HEK293 (cell line): ENCODE data around the gene TM9SF1.

Source experiments
- BCL11B ChIP-seq: fragments of 450-650 bp; formaldehyde crosslinking; IDR thresholded peaks from 2 replicates; pipeline ENCODE4 v1.5.1; 2016; ENCODE audit warnings: low read depth, missing biosample characterization, missing genetic modification characterization
- GLIS2 ChIP-seq: fragments of 450-650 bp; formaldehyde crosslinking; IDR thresholded peaks from 2 replicates; pipeline ENCODE4 v1.5.1; 2016; ENCODE audit warnings: missing biosample characterization, missing genetic modification characterization
- MZF1 ChIP-seq: fragments of 450-650 bp; formaldehyde crosslinking; IDR thresholded peaks from 2 replicates; pipeline ENCODE4 v1.5.1; 2017; ENCODE audit warnings: missing biosample characterization, missing genetic modification characterization, borderline replicate concordance
- YY1 ChIP-seq: fragments of 450-650 bp; formaldehyde crosslinking; IDR thresholded peaks from 2 replicates; pipeline ENCODE4 v1.5.1; 2018; ENCODE audit warnings: missing biosample characterization, missing genetic modification characterization
- ZBTB21 ChIP-seq: fragments of 450-650 bp; formaldehyde crosslinking; IDR thresholded peaks from 2 replicates; pipeline ENCODE4 v1.5.1; 2017; ENCODE audit warnings: missing biosample characterization, missing genetic modification characterization
- ZFHX2 ChIP-seq: fragments of 450-650 bp; formaldehyde crosslinking; conservative IDR thresholded peaks from 2 replicates; pipeline ENCODE4 v1.5.1; 2016; ENCODE audit warnings: missing biosample characterization, missing genetic modification characterization
- ZNF121 ChIP-seq: fragments of 450-650 bp; formaldehyde crosslinking; IDR thresholded peaks from 2 replicates; pipeline ENCODE4 v1.5.1; 2016; ENCODE audit warnings: missing biosample characterization, missing genetic modification characterization
- ZNF155 ChIP-seq: fragments of 450-650 bp; formaldehyde crosslinking; IDR thresholded peaks from 2 replicates; pipeline ENCODE4 v1.5.1; 2016; ENCODE audit warnings: missing biosample characterization, missing genetic modification characterization
- ZNF302 ChIP-seq: fragments of 450-650 bp; formaldehyde crosslinking; IDR thresholded peaks from 2 replicates; pipeline ENCODE4 v1.5.1; 2016; ENCODE audit warnings: missing biosample characterization, missing genetic modification characterization, low read depth
- ZNF324 ChIP-seq: fragments of 450-650 bp; formaldehyde crosslinking; IDR thresholded peaks from 2 replicates; pipeline ENCODE4 v1.5.1; 2016; ENCODE audit warnings: missing biosample characterization, missing genetic modification characterization
- ZNF530 ChIP-seq: fragments of 450-650 bp; formaldehyde crosslinking; IDR thresholded peaks from 2 replicates; pipeline ENCODE4 v1.5.1; 2016; ENCODE audit warnings: low read depth, missing biosample characterization, missing genetic modification characterization
- ZNF571 ChIP-seq: fragments of 450-650 bp; formaldehyde crosslinking; IDR thresholded peaks from 2 replicates; pipeline ENCODE4 v1.5.0; 2017; ENCODE audit warnings: missing biosample characterization, missing genetic modification characterization
- ZNF610 ChIP-seq: fragments of 450-650 bp; formaldehyde crosslinking; IDR thresholded peaks from 2 replicates; pipeline ENCODE4 v1.5.1; 2016; ENCODE audit warnings: missing biosample characterization, missing genetic modification characterization, borderline replicate concordance
- ZNF701 ChIP-seq: fragments of 450-650 bp; formaldehyde crosslinking; IDR thresholded peaks from 2 replicates; pipeline ENCODE4 v1.5.1; 2016; ENCODE audit warnings: missing biosample characterization, missing genetic modification characterization
- ZNF76 ChIP-seq: fragments of 450-650 bp; formaldehyde crosslinking; IDR thresholded peaks from 2 replicates; pipeline ENCODE4; 2016; ENCODE audit warnings: low read depth, missing biosample characterization, missing genetic modification characterization, borderline replicate concordance
- TF ChIP-seq, protein P1 (sequence below): fragments of 450-650 bp; formaldehyde crosslinking; IDR thresholded peaks from 2 replicates; pipeline ENCODE4 v1.5.1; 2016; ENCODE audit warnings: missing biosample characterization, missing genetic modification characterization
- TF ChIP-seq, protein P2 (sequence below): fragments of 450-650 bp; formaldehyde crosslinking; IDR thresholded peaks from 2 replicates; pipeline ENCODE4 v1.5.0; 2017; ENCODE audit warnings: missing biosample characterization, missing genetic modification characterization, borderline replicate concordance
- TF ChIP-seq, protein P3 (sequence below): fragments of 450-650 bp; formaldehyde crosslinking; IDR thresholded peaks from 2 replicates; pipeline ENCODE4 v1.5.1; 2016; ENCODE audit warnings: missing biosample characterization, missing genetic modification characterization
- TF ChIP-seq, protein P4 (sequence below): fragments of 450-650 bp; formaldehyde crosslinking; IDR thresholded peaks from 2 replicates; pipeline ENCODE4 v1.5.1; 2016; ENCODE audit warnings: missing biosample characterization, missing genetic modification characterization
- TF ChIP-seq, protein P5 (sequence below): fragments of 450-650 bp; formaldehyde crosslinking; IDR thresholded peaks from 2 replicates; pipeline ENCODE4 v1.5.1; 2016; ENCODE audit warnings: missing biosample characterization, missing genetic modification characterization
- TF ChIP-seq, protein P6 (sequence below): fragments of 450-650 bp; formaldehyde crosslinking; IDR thresholded peaks from 2 replicates; pipeline ENCODE4 v1.5.1; 2016; ENCODE audit warnings: missing biosample characterization, missing genetic modification characterization
- TF ChIP-seq, protein P7 (sequence below): fragments of 450-650 bp; formaldehyde crosslinking; IDR thresholded peaks from 2 replicates; pipeline ENCODE4 v1.5.1; 2017; ENCODE audit warnings: missing biosample characterization, mild to moderate bottlenecking, missing genetic modification characterization, moderate library complexity
- TF ChIP-seq, protein P8 (sequence below): fragments of 450-650 bp; formaldehyde crosslinking; IDR thresholded peaks from 2 replicates; pipeline ENCODE4 v1.5.1; 2016; ENCODE audit warnings: missing biosample characterization, missing genetic modification characterization

TM9SF1 gene

DNA sequence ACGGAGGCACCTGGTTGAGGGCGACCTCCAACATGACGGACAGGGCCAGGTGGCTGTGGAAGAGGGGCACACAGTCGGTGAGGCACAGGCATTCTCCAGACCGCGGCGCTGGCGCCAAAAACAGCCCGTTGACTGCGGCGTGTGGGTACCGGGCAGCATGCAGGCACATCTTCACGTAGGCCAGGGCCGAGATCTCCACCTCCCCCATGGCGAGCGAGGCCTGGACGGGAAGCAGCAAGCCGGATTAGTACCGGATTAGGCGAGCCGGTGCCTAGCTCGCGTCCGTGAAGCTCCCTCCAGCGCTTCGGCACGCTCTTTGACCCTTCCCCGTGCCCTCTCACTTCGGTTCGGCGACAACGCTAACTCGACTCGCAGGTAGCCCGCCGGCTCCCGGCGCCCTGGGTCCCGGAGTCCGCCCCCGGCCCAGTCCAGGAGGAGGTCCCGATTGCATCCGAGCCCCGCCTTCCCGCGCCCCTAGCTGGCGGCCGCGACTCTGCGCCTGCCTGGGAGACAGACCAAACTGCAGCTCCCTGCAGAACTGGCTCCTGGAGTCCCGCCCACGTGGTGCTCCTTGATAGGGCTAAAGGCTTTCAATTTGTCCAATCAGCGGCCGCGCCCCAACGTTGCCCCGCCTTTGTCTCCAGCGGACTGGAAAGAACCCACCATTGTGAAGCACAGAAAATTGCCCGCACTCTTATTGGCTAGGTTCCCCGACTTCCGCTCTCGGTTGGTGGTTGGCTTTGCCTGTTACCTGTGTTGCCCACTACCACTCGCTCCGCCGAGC lies 54.0 kb downstream of the TM9SF1 start, which contains the start of gene EMC9 (continued):
- TF ChIP-seq, protein P1, sequence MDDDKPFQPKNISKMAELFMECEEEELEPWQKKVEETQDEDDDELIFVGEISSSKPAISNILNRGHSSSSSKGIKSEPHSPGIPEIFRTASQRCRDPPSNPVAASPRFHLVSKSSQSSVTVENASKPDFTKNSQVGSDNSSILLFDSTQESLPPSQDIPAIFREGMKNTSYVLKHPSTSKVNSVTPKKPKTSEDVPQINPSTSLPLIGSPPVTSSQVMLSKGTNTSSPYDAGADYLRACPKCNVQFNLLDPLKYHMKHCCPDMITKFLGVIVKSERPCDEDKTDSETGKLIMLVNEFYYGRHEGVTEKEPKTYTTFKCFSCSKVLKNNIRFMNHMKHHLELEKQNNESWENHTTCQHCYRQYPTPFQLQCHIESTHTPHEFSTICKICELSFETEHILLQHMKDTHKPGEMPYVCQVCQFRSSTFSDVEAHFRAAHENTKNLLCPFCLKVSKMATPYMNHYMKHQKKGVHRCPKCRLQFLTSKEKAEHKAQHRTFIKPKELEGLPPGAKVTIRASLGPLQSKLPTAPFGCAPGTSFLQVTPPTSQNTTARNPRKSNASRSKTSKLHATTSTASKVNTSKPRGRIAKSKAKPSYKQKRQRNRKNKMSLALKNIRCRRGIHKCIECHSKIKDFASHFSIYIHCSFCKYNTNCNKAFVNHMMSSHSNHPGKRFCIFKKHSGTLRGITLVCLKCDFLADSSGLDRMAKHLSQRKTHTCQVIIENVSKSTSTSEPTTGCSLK = no peak
- TF ChIP-seq ZNF571 (no peak), ZFHX2 (peak; percentile 61), ZNF610 (tag by site-specific recombination) (0 out of 2 replicates have a peak, but pooled peaks have one; percentile 76), ZNF302 (tag by site-specific recombination) (no peak), ZNF324 (0 out of 2 replicates have a peak, but pooled peaks have one; percentile 74), ZNF155 (tag by site-specific recombination) (no peak), ZNF76 (tag by site-specific recombination) (peak; percentile 67; the same call in 1 of the 2 replicates), ZNF530 (no peak), YY1 (peak; percentile 65; the same call in 1 of the 2 replicates), MZF1 (no peak), GLIS2 (peak; percentile 91), ZNF701 (no peak), ZNF121 (tag by site-specific recombination) (peak; percentile 54; the same call in 1 of the 2 replicates), ZBTB21 (tag by site-specific recombination) (no peak), BCL11B (peak; percentile 73; the same call in 1 of the 2 replicates)
- TF ChIP-seq, protein P2, sequence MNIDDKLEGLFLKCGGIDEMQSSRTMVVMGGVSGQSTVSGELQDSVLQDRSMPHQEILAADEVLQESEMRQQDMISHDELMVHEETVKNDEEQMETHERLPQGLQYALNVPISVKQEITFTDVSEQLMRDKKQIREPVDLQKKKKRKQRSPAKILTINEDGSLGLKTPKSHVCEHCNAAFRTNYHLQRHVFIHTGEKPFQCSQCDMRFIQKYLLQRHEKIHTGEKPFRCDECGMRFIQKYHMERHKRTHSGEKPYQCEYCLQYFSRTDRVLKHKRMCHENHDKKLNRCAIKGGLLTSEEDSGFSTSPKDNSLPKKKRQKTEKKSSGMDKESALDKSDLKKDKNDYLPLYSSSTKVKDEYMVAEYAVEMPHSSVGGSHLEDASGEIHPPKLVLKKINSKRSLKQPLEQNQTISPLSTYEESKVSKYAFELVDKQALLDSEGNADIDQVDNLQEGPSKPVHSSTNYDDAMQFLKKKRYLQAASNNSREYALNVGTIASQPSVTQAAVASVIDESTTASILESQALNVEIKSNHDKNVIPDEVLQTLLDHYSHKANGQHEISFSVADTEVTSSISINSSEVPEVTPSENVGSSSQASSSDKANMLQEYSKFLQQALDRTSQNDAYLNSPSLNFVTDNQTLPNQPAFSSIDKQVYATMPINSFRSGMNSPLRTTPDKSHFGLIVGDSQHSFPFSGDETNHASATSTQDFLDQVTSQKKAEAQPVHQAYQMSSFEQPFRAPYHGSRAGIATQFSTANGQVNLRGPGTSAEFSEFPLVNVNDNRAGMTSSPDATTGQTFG = no peak
- TF ChIP-seq, protein P3, sequence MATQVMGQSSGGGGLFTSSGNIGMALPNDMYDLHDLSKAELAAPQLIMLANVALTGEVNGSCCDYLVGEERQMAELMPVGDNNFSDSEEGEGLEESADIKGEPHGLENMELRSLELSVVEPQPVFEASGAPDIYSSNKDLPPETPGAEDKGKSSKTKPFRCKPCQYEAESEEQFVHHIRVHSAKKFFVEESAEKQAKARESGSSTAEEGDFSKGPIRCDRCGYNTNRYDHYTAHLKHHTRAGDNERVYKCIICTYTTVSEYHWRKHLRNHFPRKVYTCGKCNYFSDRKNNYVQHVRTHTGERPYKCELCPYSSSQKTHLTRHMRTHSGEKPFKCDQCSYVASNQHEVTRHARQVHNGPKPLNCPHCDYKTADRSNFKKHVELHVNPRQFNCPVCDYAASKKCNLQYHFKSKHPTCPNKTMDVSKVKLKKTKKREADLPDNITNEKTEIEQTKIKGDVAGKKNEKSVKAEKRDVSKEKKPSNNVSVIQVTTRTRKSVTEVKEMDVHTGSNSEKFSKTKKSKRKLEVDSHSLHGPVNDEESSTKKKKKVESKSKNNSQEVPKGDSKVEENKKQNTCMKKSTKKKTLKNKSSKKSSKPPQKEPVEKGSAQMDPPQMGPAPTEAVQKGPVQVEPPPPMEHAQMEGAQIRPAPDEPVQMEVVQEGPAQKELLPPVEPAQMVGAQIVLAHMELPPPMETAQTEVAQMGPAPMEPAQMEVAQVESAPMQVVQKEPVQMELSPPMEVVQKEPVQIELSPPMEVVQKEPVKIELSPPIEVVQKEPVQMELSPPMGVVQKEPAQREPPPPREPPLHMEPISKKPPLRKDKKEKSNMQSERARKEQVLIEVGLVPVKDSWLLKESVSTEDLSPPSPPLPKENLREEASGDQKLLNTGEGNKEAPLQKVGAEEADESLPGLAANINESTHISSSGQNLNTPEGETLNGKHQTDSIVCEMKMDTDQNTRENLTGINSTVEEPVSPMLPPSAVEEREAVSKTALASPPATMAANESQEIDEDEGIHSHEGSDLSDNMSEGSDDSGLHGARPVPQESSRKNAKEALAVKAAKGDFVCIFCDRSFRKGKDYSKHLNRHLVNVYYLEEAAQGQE (tag by site-specific recombination) = no peak
- TF ChIP-seq, protein P4, sequence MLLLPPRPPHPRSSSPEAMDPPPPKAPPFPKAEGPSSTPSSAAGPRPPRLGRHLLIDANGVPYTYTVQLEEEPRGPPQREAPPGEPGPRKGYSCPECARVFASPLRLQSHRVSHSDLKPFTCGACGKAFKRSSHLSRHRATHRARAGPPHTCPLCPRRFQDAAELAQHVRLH = 0 out of 2 replicates have a peak, but pooled peaks have one; percentile 24
- TF ChIP-seq, protein P5, sequence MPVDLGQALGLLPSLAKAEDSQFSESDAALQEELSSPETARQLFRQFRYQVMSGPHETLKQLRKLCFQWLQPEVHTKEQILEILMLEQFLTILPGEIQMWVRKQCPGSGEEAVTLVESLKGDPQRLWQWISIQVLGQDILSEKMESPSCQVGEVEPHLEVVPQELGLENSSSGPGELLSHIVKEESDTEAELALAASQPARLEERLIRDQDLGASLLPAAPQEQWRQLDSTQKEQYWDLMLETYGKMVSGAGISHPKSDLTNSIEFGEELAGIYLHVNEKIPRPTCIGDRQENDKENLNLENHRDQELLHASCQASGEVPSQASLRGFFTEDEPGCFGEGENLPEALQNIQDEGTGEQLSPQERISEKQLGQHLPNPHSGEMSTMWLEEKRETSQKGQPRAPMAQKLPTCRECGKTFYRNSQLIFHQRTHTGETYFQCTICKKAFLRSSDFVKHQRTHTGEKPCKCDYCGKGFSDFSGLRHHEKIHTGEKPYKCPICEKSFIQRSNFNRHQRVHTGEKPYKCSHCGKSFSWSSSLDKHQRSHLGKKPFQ (tag by site-specific recombination) = peak; percentile 19; the same call in 1 of the 2 replicates
- TF ChIP-seq, protein P6, sequence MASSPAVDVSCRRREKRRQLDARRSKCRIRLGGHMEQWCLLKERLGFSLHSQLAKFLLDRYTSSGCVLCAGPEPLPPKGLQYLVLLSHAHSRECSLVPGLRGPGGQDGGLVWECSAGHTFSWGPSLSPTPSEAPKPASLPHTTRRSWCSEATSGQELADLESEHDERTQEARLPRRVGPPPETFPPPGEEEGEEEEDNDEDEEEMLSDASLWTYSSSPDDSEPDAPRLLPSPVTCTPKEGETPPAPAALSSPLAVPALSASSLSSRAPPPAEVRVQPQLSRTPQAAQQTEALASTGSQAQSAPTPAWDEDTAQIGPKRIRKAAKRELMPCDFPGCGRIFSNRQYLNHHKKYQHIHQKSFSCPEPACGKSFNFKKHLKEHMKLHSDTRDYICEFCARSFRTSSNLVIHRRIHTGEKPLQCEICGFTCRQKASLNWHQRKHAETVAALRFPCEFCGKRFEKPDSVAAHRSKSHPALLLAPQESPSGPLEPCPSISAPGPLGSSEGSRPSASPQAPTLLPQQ = no peak; the same call in none of the 2 replicates
- TF ChIP-seq, protein P7, sequence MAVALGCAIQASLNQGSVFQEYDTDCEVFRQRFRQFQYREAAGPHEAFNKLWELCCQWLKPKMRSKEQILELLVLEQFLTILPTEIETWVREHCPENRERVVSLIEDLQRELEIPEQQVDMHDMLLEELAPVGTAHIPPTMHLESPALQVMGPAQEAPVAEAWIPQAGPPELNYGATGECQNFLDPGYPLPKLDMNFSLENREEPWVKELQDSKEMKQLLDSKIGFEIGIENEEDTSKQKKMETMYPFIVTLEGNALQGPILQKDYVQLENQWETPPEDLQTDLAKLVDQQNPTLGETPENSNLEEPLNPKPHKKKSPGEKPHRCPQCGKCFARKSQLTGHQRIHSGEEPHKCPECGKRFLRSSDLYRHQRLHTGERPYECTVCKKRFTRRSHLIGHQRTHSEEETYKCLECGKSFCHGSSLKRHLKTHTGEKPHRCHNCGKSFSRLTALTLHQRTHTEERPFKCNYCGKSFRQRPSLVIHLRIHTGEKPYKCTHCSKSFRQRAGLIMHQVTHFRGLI (tag by site-specific recombination) = no peak
- TF ChIP-seq, protein P8, sequence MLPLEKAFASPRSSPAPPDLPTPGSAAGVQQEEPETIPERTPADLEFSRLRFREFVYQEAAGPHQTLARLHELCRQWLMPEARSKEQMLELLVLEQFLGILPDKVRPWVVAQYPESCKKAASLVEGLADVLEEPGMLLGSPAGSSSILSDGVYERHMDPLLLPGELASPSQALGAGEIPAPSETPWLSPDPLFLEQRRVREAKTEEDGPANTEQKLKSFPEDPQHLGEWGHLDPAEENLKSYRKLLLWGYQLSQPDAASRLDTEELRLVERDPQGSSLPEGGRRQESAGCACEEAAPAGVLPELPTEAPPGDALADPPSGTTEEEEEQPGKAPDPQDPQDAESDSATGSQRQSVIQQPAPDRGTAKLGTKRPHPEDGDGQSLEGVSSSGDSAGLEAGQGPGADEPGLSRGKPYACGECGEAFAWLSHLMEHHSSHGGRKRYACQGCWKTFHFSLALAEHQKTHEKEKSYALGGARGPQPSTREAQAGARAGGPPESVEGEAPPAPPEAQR (tag by site-specific recombination) = no peak
